ENCODE results near the gene KNOP1. TPM values are rescaled to one million over a fixed set of nuclear protein-coding genes. Genes with fewer than 3 reads are reported as not detected.

The KNOP1 gene
- polyA plus RNA-seq, 3 donors = 43.6 to 45.2 (median 44.1) TPM

- DNase-seq (ENCODE audit: low read depth in 3 of 3, low spot score in 2 of 3) = no peak
Observed at GRCh38 chr16:19708296-19709205, 9.5 kb downstream of the KNOP1 start.

GRCh38 chr16:19707569-19708295 lies 10.3 kb downstream of the KNOP1 start:
- no peak for DNase-seq (ENCODE audit: low read depth in 3 of 3, low spot score in 2 of 3)

GRCh38 chr16:19706846-19707245 lies 11.2 kb downstream of the KNOP1 start:
- no peak for DNase-seq (ENCODE audit: low read depth in 3 of 3, low spot score in 2 of 3)

DNA sequence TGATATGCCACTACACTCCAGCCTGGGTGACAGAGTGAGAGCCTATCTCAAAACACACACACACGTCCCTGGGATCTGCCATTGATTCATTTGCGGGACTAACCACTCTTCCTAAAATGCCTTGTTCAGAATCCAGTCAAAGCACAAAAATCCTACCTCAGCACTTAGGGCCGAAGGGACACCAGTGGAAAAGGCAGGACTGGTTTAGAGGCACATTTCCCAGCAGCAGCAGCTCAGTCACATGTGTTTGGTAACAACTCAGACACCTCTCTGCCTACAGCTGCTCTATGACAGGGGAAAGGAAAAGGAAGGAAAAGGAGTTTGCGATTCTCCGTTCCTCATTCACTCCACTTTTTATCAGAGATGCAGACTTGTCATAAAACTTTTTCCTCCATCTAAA lies 12.2 kb downstream of the KNOP1 start:
- no peak for DNase-seq (ENCODE audit: low read depth in 3 of 3, low spot score in 2 of 3)

DNA sequence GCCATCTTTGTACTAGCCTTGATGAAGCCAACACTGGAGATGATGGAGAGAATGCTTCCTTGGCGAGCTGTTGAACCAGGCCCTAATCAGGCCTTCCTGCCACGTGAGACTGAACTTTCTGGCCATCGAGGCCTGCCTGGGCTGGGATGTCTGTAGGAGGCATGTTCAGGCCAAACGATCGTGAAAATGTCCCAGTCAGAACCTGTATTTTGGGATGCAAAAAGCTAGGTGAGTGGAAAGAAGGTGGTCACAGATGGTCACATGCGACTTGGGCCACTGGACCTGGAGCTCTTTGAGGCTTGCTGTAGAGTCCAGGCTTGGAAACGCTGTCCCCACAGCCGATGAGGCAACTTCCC lies 12.9 kb downstream of the KNOP1 start:
- no peak for DNase-seq (ENCODE audit: low read depth in 3 of 3, low spot score in 2 of 3)

DNA sequence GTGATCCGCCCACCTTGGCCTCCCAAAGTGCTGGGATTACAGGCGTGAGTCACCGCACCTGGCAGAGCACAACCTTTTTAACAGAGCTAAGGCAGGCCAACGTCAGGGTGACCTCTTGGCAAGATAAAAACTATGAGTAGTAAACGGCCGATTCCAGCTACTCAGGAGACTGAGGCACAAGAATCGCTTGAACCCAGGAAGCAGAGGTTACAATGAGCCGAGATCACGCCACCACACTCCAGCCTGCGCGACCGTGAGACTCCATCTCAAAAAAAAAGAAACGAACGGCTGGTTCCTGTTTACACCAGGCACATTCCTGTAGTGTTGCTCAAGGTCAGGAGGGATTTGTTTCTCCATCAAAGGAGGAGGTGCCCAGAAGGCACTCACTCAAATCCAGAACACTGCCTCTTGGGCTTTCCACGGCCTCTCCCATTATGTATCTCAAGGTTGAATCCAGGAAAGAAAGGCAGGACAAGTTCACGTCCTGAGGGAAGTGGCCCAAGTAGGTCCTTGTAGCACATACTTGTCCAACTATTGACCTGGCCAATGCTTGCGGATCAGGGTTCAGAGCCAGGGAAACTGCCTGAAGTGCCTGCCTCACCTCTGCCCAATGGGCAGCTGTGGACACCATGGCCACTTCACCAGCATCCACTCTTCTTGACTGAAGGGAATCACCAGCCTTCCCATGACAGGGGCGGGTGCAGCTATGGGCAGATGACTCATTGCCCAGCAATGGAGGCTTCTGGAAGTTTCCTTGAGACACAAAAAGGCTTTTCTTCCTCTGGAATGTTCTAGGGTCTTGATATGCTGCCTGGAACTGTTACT lies 13.5 kb downstream of the KNOP1 start:
- no peak for DNase-seq (ENCODE audit: low read depth in 3 of 3, low spot score in 2 of 3)

GRCh38 chr16:19703172-19703889 lies 14.7 kb downstream of the KNOP1 start:
- DNase-seq (ENCODE audit: low read depth in 3 of 3, low spot score in 2 of 3) = no peak

DNA sequence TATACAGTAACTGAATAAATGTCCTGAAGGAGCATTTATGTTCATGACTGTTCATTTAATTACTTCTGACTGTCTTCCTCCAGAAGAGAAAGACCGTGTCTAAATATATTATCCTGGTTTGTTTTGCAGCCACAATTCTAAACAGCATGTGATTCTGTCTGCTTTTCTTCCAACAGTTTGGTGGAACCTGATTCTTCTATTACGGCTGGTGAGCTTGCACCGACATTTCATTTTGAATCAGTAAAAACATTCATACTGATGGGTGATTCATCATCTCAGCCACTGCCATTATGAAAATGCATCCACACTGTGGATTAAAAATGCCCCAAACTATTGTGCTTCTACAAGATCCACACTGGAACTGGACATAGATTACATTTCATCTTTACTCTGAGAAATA lies 16.9 kb downstream of the KNOP1 start:
- no peak for DNase-seq (ENCODE audit: low read depth in 3 of 3, low spot score in 2 of 3)

GRCh38 chr16:19700319-19700781 lies 17.7 kb downstream of the KNOP1 start:
- no peak for DNase-seq (ENCODE audit: low read depth in 3 of 3, low spot score in 2 of 3)

GRCh38 chr16:19699472-19699871 lies 18.6 kb downstream of the KNOP1 start:
- DNase-seq (ENCODE audit: low read depth in 3 of 3, low spot score in 2 of 3) = no peak

DNA sequence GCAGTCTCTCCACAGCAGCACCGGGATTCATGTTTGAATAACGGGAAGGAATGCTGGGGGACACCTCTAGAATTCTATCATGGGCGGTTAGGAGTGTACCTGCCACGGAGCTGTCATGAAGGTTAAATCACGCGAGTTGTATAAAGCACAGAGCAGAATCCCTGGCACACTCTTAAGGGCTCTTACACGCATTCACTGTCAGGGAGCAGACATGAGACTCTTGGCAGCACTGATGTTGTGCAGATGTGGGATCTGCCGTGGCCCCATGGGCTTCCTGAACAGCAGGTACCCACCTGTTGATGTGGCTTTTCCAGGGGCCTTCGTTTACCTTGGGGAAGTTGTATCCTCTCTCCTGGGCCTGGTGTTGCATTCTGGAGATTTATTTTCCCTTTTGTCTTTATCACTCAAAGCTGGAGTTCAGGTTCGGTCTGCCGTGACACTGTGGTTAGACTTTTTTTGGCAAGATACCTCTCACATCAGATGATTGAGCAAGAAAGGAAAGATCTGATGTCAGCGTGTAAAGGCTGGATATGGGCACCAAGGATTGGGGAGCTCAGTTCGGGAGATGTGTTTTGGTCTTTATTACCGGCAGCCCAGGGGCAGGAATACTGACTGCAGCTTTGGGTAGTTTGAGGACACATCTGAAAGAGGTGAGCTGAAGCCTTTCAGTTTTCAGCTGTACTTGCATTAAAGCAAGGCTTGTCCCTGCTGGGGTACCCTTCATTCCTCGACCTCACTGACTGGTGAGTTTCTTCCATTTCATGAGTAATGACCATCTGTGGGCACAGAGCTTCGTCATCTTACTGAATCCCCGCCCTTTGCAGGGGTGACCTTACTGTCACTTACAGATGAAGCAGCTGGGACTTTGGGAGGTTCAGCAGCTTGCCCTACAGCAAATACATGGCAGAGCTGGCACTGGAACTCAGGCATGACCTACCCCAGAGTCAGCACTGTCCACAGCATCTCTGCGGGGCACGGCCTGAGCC lies 19.3 kb downstream of the KNOP1 start:
- no peak for DNase-seq (ENCODE audit: low read depth in 3 of 3, low spot score in 2 of 3)

- DNase-seq (ENCODE audit: low read depth in 3 of 3, low spot score in 2 of 3) = no peak
Observed at GRCh38 chr16:19697756-19698318, 20.2 kb downstream of the KNOP1 start.

- DNase-seq (ENCODE audit: low read depth in 3 of 3, low spot score in 2 of 3) = no peak
Observed at GRCh38 chr16:19696961-19697360, 21.1 kb downstream of the KNOP1 start.

DNA sequence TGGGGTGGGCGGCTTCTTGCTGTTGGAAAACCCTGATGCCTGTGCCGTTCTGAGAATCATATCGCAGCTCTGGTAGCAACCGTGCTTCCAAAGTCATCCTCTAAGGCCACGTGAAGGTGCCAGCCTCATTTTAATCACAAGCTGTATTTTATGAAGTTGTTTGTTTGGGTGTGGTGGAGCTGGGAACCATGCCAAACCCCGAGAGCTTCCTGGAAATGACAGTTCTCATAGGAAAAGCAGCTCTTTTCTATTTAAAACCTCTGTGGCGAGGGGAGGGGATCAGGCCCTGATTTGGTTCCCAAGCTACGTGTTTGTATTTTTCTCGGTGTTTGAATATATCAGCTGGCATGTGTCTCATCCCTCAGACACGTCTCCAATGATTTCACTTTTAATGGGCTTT lies 21.7 kb downstream of the KNOP1 start:
- DNase-seq (ENCODE audit: low read depth in 3 of 3, low spot score in 2 of 3) = no peak

DNA sequence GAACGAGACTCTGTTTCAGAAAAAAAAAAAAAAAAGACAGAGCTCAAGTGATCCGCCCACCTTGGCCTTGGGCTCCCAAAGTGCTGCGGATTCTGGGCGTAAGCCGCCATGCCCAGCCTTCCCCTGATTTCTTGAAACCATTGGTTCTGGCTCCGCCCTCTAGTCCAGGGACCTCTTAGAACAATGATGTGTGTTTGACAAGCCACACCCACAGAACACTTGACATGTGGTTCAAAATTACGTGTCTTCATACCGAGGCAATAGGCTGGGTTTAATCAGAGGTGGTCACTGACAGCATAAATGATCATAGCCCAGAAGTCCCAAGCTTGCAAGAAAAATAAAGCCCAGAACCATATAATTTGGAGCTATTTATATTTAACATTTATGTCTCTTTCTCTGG lies 23.0 kb downstream of the KNOP1 start:
- no peak for DNase-seq (ENCODE audit: low read depth in 3 of 3, low spot score in 2 of 3)

DNA sequence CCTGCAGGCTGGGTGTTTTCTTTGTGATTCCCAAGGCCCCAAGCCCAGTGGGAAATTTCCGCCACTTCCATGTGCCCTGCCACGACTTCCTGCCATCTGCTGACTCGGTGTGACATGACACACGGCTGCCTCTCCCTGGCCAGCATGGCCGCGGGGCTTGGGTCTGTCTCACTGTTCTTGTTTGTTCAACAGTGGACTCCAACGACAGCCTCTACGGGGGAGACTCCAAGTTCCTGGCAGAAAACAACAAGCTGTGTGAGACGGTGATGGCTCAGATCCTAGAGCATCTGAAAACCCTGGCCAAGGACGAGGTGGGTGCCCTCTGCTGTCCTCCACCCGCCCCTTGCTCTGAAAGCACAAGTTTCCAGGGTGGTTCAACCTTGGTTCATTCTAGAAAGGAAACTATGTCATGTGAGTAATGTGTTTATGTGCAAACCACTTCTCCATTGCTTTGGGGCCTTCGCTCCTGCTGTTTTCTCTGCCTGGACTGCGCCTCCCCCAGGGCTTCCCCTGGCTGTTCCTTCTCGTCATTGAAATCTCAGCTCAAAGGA lies 26.8 kb downstream of the KNOP1 start:
- no peak for DNase-seq (ENCODE audit: low read depth in 3 of 3, low spot score in 2 of 3)

GRCh38 chr16:19690196-19690595 lies 27.8 kb downstream of the KNOP1 start:
- DNase-seq (ENCODE audit: low read depth in 3 of 3, low spot score in 2 of 3) = no peak

DNA sequence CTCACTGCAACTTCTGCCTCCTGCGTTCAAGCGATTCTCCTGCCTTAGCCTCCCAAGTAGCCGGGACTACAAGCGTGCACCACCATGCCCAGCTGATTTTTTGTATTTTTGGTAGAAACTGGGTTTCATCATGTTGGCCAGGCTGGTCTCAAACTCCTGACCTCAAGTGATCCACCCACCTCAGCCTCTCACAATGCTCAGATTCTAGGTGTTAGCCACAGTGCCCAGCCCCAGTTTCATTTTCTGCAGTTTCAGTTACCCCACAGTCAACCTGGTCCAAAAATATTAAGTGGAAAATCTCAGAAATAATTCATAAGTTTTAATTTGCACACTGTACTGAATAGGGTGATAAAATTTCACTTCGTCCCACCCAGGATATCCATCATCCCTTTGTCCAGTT lies 28.7 kb downstream of the KNOP1 start:
- no peak for DNase-seq (ENCODE audit: low read depth in 3 of 3, low spot score in 2 of 3)
